HG03066 (cell line): ENCODE data around the gene TRIM65.

Source experiments
- ATAC-seq: cut with Tn5 transposase; IDR thresholded peaks from one replicate; pipeline ENCODE4 v1.9.1; 2021; ENCODE audit warnings: low read depth; ENCODE audit not compliant: unreplicated experiment

TRIM65 gene

DNA sequence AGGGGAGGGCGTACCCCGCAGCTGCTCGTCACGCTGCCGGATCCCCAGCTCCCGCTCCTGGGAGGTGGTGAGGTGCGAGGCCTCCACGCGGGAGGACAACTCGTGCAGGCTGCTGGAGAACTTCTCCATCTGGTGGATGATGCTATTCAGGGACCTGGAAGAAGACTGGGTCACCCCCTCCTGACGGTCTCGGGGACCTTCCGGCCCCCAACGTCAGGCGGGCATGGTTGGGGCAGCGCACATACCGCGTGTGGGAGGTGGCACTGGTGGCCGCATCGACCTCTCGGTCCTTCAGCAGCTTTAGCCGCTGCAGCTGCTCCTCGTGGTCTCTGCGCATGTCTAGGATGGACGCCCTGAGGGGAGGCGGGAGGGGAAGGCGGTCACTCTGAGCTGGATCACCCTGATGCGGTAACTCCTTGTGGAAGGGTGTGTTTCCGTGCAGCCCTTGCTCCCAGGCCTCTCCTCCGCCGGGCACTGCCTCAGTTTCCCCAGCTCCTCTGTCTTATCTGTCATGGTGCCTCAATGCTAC lies 21.2 kb upstream of the TRIM65 start:
- ATAC-seq = no peak

DNA sequence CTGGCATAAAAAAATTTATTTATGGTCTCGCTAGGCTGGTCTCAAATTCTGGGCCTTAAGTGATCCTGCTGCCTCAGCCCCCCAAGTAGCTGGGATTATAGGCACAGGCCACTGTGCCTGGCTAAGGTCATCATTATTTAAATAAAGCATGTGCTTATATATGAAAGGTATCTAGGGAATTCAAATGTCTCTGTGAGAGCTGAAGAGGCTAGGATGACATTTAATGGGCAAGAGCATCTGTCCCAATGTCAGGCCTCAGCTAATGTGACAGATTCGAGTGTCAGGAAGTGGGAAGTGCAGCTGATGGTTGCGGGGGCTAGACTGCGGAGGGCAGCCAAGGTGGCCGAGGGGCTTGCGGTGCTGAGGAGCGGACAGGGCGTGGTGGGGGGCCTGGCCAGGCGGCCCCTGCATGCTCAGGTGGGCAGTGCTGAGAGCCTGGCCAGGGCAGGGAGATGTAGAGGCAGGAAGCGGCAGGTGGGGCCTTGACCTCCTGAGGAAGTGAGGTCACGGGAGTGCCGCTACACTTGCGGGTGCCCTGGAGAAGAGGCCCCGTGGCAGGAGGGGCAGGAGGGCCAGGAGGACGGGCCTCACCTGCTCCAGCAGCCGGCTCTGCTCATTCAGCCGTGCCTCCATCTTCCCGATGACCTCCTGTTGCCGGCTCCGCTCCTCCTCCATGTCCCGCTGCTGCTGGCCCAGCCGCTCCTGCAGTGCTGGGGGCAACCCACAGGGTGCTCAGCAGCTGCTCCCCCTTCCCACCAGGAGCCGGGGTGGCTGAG lies 20.6 kb upstream of the TRIM65 start:
- ATAC-seq = no peak

DNA sequence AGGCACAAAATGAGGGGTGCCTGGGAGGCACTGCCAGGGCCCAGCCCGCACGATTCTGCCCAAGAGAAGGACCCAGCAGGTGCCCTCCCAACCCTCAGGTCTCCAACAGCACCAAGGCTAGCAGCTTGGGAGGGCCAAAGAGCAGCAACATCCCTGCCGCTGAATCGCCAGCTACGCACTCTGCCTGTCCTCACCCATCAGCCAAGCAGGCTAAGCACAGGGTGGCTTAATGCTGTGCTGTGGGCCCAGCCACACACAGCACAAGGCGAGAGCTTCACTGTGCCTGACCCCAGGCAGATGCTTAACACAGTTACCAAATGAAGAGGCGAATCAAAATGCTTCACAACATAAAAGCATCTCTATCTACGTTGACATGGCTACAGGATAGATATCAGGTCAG lies 18.5 kb upstream of the TRIM65 start:
- ATAC-seq = no peak

DNA sequence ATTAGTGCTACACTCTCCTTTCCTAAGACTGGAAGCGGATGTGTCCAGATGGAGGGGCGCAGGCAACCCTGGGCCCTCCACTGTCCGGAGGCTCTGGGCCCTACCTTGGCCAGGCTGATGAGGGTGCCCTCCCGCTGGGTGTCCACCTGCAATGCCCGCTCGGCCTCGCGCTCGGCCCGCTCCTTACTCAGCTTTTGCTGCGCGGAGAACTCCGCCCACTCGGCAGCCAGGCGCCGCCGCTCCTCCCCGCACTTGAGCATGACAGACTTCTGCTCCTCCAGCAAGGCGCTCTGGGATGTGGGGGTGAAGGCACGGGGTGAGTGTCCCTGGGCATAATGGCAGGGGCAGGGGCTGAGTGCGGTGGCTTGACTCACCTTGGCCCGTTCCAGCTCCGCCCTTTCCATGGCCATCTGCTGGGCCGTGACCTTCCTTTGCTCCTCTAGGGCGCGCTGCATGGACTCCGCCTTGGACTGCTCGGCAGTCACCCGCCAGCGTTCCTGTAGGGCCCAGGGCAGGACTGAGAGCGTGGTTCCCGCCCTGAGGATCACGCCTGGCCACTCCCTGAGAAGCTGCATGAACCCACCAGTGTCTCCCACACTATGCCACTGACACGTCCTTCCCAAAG lies 18.0 kb upstream of the TRIM65 start:
- no peak for ATAC-seq

DNA sequence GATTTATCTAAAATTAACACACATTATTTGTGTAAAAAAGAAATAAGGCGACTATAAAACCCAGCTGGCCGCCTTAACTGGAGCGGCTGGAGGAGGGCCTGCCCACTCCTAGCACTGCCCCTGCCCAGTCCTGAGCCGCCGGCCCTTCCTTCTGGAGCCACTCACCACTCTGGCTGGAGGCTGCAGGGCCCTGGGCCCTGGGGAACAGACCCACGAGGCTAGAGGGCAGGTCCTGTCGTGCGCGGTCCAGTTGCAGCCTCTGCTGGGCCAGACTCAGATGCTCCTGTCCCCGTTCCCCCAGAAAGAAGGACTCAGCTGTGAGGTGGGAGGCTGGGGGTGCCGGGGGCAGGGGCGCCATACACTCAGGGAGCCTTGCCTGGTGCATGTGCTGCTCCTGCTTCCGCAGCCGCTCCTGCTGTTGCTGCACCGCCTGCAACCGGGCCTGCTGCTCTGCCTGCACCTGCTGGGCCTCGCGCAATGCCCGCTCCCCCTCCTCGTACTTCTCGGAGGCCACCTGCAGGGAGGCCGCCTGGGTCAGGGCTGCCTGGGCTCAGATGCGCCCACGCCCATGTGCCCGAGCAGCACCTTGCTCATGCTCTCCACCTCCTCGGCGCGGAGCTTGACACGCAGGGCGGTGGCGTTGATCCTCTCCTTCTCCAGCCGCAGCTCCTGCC lies 16.9 kb upstream of the TRIM65 start:
- no peak for ATAC-seq

DNA sequence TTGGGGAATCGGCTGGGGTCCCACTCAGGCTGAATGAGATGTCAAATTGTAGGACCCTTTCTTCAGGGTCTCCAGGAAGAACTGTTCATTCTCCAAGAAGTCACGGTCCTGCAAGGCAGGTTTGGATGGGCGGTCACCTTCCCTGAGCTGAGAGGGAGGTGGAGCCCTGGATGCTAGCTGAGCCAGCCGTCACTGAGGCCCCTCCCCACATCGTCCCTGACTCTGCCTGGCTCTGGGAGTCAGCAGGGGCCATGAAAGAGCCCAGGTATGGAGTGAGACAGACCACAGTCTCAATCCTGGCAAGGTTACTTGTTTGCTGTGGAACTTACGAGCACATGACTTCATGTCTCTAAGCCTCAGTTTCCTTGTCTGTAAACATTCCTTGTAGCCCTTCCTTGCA lies 13.9 kb upstream of the TRIM65 start:
- ATAC-seq = no peak

DNA sequence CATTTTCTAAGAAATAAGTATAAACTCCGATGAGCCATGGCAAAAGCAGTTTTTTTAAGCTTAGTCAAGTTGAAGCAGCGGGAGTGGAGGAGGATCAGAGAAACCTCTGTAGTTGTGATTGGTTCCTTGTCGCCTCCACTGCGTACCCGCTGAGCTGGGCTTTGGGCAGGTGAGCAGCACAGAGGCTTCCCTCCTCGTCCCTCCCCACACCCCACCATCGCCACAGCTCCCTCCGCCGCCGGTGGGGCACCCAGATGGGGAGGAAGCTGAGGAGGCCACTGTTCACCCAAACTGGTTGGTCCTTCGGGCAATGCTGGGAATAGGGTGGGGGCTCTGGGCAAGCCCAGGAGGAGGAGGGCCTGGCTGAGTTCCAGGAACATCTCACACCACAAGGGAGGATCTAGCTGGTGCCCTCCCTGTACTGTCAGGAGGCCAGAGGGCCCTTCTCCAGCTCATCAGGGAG lies 13.1 kb upstream of the TRIM65 start:
- no peak for ATAC-seq

DNA sequence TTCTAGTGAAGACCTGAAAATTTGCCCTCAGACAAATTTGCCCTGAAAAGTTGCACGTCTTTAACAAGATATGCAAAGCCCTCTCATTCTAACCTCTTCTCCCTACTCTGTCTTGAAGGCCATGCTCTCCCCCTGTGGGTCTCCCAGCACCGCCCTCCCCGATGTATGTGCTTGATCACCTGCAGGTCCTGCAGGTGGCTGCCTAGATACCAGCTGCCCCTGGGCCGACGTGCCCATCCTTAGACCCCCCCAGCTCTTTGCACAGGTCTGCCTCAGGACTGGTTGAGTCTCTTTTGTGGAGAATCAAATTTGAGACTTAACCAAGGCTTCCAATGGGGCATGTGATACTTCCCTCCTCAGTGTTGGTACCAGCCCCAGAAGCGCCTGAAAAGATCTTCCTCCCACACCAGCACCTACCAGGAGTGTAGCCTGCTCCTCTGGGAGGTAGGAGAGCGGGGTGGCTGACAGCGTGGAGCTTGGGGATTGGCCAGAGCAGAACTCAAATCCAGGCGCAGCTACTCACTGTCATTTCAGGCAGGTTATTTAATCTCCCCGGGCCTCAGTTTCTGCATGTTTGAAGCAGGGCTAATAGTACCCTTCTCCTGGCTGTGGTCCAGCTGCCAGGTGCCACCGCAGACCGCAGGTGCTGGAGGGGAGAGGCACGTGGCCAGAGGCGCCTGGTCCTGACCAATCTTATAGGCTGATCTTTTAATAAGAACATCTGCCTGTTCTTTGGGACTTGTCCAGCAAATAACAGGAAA lies 12.5 kb upstream of the TRIM65 start:
- no peak for ATAC-seq

DNA sequence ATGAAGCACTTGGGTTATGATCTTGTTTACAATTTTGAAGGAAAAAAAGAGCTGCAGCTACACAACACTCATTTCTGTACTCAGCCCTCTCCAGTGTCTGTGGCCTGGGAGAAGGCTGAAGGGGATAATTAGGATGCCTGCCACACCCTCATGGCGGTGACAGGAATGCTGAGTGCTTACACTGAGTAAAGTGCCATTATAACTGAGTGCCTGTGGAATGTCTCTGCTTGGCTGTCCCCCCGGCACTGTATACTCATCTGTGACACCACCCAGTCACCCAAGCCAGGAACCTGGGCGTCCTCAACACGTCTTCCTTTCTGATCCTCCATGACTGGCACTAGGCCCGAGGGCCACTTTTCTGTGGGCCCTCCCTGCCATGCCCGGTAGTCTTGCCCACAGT lies 11.4 kb upstream of the TRIM65 start:
- ATAC-seq = no peak

DNA sequence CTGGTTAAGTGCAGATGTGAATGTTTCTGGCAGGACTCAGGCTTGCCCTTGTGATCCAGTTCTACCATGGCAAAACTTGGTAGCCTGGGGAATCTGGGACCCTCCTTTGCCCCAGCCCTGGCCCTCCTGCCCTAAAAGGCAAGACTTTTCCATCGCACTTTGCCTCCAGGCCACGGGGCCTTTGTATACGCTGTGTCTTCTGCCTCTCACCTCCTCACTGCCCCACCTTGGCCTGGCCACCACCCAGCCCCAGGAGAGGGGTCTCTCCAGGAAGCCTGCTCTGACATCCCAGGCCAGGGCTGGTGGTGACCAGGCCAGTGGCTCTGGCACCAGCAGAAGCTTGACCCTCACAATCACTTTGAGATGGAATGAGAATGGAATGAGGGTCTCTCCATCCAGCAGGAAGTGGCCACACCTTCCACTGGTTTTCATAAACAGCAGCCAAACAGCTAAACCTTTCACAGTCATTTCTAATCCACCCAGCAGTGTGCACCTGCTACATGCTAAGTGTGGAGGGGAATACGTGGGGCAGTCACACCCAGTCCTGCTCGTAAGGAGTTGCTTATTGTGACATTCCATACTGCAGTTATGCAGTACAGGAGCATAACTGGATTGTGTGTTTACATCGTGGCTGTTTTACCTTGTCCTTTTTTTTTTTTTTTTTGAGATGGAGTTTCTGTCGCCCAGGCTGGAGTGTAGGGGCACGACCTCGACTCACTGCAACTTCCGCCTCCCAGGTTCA lies 9.6 kb upstream of the TRIM65 start:
- no peak for ATAC-seq

DNA sequence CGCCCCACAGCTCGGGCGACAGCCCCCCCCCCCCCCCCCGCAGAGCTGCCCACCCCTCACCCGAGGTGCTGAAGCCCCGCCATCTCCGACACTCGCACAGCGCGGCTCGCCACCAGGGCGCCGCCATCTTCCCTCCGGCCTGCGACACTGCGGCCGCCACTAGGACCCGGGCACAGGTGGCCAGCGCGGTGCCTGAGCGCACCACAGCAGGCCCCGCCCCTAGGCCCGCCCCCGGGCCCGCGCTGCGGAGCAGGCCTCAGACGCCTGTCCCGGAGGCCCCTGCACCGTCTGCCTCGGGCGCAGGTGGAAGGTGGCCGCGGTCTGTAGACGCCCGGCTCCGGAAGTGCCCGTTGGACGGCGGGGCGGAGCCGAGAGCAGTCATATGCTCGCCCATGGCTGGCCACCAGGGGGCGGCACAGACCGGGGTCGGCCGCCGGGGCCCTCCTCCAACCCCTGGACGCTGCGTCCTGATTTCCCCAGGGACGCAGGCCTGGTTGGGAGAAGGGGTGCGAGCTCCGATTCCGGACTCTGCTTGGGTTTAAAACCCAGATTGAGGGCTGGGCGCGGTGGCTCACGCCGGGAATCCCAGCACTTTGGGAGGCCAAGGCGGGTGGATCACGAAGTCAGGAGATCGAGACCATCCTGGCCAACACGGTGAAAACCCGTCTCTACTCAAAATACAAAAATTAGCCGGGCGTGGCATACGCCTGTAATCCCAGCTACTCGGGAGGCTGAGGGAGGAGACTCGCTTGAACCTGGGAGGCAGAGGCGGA lies 8.2 kb upstream of the TRIM65 start, which contains the start of gene MRPL38:
TSS of gene MRPL38 (minus strand) at position 136 of the 773 bp plus-strand sequence. CDS start at position 127, 9 bp downstream.
- peak; percentile 98 for ATAC-seq

DNA sequence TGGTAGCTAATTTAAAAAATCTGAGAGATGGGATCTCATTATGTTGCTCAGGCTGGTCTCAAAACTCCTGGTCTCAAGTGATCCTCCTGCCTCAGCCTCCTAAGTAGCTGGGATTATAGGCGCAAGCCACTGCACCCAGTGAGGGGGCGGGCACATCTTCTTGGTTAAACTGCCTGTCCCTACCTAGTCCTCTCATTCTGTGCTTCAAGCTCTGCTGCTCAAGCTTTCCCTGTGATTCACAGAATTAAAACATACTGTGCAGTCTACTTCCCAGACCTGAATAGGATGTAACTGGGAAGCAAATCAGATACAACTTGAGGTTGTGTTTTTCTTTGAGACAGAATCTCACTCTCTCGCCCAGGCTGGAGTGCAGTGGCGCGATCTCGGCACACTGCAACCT lies 5.7 kb upstream of the TRIM65 start:
- ATAC-seq = no peak

DNA sequence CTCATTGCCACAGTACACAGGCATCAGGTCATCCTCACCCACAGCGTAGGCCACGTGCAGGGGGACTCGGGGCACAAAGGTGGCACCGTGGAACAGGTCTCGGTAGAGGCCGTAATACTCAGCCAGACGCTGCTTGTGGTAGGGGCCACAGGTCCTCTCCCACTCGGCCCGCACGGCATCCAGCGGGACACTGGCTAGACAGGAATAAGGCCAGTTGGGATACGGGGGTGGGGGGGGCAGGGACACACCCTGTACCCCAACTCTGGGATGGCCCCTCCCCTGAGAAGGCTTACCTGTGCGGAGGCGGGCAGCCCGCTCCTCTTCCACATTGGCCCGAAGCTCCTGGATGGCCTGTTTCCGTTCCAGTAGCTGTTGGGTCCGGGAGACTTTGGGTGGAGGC lies 5.0 kb upstream of the TRIM65 start:
- no peak for ATAC-seq

DNA sequence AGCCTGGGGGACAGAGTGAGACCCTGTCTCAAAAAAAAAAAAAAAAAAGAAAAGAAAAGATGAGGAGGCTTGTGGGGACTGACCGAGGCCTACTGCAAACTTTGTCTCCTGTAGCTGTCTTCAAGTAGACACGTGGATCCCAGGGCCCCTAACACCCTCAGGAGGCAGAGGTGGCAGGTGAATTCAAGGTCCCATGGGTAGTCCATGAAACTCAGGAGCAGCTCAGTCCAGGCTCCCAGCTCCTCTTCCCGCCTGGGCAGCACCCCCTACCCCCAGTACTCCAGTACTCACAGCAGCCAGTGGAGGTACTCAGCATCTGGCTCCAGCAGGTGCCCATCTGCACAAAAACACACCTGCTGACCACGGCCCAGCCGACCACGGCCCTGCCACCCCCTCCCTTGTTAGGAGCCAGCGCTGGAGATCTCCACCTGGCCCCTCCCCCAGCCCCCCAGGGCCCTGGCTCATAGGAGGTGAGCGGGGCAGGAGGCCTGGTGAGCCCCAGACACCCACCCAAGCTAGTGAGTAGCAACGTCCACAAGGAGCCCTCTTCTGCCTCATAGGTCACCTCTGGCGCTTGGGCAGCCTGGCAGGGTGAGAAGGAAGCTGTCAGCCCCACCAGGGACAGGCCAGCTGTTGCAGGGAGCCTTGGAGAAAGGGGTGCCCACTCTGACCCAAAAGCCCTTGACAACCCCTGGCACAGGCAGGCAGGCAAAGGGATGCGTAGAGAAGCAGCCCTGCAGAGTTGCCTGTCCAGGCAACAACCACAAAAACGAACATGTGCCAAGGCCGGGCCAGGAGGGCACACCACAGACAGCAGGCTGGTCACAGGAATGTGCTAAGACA lies 4.2 kb upstream of the TRIM65 start:
- ATAC-seq = no peak

DNA sequence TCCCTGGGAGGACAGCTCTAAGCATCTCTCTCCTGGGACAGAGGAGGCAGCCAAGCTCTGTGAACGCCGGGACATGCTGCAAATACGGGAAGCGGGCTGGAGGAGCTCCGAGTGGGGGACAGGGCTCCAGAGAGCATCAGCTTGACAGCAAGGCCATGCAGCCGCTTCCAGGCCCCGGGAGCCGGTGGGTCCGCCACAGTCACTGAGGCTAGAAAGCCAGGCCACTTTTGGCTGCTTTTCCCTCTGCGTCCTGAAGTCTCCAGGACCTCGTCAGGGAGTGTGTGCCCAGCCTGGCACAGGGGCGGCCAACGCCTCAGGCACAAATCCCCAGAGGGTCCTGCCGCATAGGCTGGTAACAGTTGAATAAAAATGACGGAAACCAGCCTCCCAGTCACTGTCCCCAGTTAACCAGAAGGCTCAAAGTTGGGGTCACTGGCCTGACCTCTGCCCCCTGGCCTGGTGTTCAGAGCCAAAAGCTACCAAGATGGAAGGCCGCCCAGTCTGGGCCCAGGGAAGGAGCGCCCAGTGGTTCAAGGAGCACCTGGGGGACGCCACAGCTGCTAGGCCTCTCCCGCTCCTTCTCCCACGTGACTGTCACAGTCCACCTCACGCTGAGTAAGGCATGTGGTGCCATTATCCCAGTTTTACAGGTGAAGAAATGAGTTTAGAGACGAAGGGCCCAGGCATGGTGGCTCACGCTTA lies 3.2 kb upstream of the TRIM65 start:
- ATAC-seq = no peak

DNA sequence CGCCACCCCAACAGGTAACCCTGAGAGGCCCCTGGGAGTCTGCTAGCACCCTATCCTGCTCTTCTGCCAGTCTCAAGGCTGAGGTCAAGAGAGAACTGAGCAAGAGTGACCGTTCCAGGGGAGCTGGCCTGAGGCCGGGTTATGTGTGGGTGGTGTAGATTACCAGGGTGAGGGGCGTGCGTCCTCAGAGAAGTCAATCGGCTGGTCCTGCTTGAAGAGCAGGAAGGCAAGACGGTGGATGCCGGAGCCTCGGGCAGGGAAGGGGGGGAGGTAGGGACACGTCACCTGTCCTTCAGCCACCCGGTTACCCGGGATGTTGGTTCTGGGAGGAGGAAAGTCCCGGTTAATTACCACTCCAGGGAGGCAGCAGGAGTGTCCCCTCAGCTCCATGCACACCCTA lies 2.6 kb upstream of the TRIM65 start:
- no peak for ATAC-seq

DNA sequence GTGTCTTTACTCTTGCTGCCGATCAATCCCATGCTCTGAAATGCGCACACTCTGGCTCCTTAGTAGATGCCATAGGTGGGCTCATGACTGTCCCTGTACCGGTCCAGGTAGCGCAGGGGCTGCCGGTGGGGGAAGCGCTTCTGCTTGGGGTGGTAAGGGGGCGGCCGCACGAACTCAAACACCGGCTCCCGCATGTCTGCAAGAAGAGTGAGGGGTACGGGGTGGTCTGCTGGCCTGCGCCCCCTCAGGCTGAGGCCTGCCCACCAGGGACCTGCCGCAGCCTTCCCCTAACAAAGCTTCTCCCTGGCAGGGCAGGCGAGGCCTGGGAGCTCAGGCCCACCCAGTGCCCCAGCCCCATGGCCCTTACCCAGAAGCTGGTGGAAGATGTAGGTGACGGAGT lies 2.0 kb upstream of the TRIM65 start:
- ATAC-seq = no peak

DNA sequence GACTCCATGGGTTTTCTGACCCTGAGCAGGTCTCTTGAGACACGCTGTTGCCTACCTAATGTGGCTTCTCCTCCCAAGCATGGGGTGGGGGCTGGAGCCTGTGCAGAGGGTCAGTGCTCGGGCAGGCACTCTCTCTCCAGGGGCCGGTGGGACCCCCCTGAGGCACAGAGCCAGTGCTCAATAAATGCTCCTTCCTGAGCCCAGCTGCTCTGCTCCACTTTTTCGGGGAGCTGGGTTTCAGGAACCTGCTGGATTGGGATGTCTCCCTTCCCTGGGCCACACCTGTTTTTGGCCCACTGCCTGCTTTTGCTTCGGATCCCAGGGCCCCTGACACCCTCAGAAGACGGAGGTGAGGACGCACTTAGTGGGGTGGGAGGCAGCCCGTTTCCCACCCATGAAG lies 1.3 kb upstream of the TRIM65 start:
- no peak for ATAC-seq
